Renal pelvis (tissue), 4 donors: ENCODE measurements around the gene GALM. TPM values are rescaled to one million over a fixed set of nuclear protein-coding genes. Genes with fewer than 3 reads are reported as not detected.

Experiments used
- DNase-seq: peaks from one replicate; pipeline ENCODE4 v3.0.0-alpha.2; 2013
- polyA plus RNA-seq, 3 donors: library from polyadenylated mRNA; unstranded; fragments of 120-200 nt; gene quantifications; one replicate each; pipeline ENCODE4 v1.2.1, GENCODE V29; 2013; ENCODE audit not compliant: insufficient read length in 3 of 3

GALM gene
- polyA plus RNA-seq, 3 donors: 51.3 to 65.8 (median 57.3) TPM

DNA sequence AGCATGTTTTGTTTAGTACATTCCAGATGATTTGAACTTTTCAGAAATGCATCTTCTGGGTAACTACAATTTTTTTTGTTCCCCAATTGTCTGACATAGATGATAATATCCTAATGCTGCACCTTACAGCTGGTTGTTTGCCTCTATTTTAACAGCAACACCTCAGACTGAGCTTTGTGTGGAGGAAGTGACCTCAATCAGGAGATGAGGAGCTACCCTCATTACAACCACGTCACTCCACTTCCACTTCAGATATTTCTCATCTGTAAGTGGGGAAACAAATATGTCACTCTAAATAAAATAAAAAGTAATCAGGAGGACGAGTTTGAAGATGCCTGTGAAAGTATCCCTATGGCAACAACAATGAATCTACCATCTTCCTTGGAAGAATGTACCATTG, 97.3 kb downstream of the GALM start:
- DNase-seq: no peak

GRCh38 chr2:38763728-38764127, 97.8 kb downstream of the GALM start:
- no peak for DNase-seq

- DNase-seq: no peak
Measured at GRCh38 chr2:38765149-38765548, 99.2 kb downstream of the GALM start.

- DNase-seq: no peak
Measured at GRCh38 chr2:38765551-38765950, 99.6 kb downstream of the GALM start.

DNA sequence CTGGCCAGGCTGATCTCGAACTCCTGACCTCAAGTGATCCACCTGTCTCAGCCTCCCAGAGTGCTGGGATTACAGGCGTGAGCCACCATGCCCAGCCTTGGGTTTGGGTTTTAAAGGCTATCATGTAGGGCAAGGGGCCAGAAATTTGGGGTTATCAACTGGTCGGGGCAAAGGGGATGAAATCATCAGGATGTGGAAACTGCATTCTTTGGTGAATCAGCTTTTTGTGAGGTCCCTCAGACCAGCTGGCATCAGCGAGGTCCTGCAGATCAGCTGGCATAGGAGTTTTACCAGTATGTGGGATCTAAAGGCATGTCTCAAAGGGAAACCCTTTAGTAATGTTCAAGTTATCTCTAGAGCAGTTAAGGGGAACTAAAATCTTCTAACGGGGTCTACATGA, 105.7 kb downstream of the GALM start:
- no peak for DNase-seq

DNA sequence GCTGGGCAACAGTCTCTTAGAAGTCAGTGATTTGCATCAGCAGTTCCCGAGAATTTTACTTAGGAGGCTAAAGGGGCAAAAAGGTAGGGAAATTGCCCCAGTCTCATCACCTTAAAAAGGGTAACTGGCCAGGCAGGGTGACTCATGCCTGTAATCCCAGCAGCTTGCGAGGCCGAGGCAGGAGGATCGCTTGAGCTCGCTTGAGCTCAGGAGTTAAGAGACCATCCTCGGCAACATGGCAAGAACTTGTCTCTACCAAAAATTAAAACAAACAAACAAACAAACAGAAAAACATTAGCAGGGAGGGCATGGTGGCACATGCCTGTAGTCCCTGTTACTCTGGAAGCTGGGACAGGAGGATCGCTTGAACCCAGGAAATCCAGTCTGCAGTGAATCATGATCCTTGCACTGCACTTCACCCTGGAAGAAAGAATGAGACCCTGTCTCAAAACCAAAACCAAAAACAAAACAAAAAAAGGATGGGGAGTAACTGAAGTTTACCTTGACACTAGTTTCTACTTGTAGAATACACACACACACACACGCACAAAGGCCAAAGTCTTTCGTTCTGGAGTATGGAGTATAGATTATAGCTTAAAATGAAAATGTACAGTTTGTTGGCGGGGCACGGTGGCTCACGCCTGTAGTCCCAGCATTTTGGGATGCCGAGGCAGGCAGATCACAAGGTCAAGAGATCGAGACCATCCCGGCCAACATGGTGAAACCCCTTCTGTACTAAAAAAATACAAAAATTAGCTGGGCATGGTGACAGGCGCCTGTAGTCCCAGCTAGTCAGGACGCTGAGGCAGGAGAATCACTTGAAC, 109.4 kb downstream of the GALM start:
- no peak for DNase-seq

GRCh38 chr2:38775921-38776225, 110.0 kb downstream of the GALM start:
- DNase-seq: no peak

- DNase-seq: no peak
Measured at GRCh38 chr2:38776531-38776930, 110.6 kb downstream of the GALM start.

- no peak for DNase-seq
Measured at GRCh38 chr2:38778687-38779082, 112.8 kb downstream of the GALM start.

DNA sequence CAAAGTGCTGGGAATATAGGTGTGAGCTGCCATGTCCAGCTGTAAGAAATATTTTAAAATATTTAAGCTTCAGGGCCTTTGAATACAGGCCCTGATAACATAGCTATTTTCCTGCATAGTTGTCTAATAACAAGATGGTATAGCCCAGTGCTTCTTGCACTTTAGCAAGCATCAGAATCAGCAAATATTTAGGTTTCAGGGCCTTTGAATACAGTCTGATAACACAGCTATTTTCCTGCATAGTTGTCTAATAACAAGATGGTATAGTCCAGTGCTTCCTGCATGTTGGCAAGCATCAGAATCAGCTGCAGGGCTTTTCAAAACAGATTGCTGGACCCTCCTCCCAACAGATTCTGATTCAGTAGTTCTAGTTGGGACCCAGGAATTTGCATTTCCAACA, 117.7 kb downstream of the GALM start:
- DNase-seq: no peak

Other genes starting within 250 kb of the GALM start
- gene HNRNPLL, start 63.2 kb upstream of the GALM start, polyA plus RNA-seq: 10 to 100 TPM; 67.4 to 75.3 (median 73.1) TPM
- gene SRSF7, start 85.2 kb downstream of the GALM start, polyA plus RNA-seq: 100 to 1,000 TPM; 230 to 255 (median 244) TPM
- 10 to 100 TPM; 20.2 to 21.3 (median 20.9) TPM for gene GEMIN6, start 112.1 kb downstream of the GALM start, polyA plus RNA-seq
- gene DHX57, start 209.8 kb downstream of the GALM start, polyA plus RNA-seq: 10 to 100 TPM; 34.8 to 54.7 (median 46.8) TPM
- 10 to 100 TPM; 47.2 to 49.6 (median 49.1) TPM for gene MORN2, start 209.9 kb downstream of the GALM start, polyA plus RNA-seq
- 1 to 10 TPM; 1.7 to 3.0 (median 2.5) TPM for gene ARHGEF33, start 223.8 kb downstream of the GALM start, polyA plus RNA-seq